Endothelial cell of umbilical vein (primary cell): ENCODE results near the gene TCP11L2.

Experiments used
- CTCF ChIP-seq, 2 donors: IDR thresholded peaks; 1 replicate in 1 of 2; 2 replicates in 1 of 2; pipeline ENCODE4 v1.5.1; 2011; ENCODE audit warnings: low read length in 2 of 2, mild to moderate bottlenecking in 2 of 2, moderate library complexity in 2 of 2, control low read depth in 1 of 2, inconsistent platforms in 1 of 2, low read depth in 1 of 2; ENCODE audit not compliant: insufficient read depth in 1 of 2; ENCODE audit errors: extremely low read depth in 1 of 2
- EZH2 ChIP-seq: IDR thresholded peaks from 2 replicates; pipeline ENCODE4 v1.6.1; 2012; ENCODE audit warnings: borderline replicate concordance, low read depth, mild to moderate bottlenecking, moderate library complexity, low read length, inconsistent platforms; ENCODE audit not compliant: severe bottlenecking
- GATA2 ChIP-seq: IDR thresholded peaks from 2 replicates; pipeline ENCODE4 v1.7.0; 2011; ENCODE audit warnings: low read depth, mild to moderate bottlenecking, moderate library complexity, mixed read lengths, low read length; ENCODE audit not compliant: insufficient read length, insufficient read depth
- POLR2A ChIP-seq: IDR thresholded peaks from 2 replicates; pipeline ENCODE4 v1.6.1; 2012; ENCODE audit warnings: low read depth, mild to moderate bottlenecking, control low read depth, low read length
- POLR2AphosphoS5 ChIP-seq: IDR thresholded peaks from 2 replicates; pipeline ENCODE4 v1.6.1; 2012; ENCODE audit warnings: low read depth, mild to moderate bottlenecking, control low read depth, low read length, moderate library complexity; ENCODE audit not compliant: insufficient read depth
- TF ChIP-seq, protein P1 (sequence below): IDR thresholded peaks from 2 replicates; pipeline ENCODE4 v1.6.1; 2011; ENCODE audit not compliant: insufficient read depth, insufficient read length

DNA sequence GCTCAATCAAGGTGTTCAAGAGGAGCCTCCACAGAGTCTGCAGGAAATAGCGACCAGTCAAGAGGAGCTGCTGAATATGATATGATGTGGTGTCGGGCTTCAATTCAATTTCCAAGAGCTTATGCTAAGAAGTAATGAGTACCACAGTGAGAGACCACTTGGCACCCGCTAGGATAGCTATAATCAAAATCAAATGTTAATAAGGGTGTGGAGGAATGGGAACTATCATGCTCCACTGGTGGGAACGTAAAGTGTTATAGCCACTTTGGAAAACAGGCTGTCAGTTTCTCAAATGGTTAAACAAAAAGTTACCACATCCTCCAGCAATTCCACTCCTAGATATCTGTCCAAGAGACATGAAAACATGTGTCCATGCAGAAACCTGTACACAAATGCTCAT lies 61.7 kb downstream of the TCP11L2 start:
- TF ChIP-seq POLR2A (no peak), EZH2 (no peak), CTCF (IDR thresholded peaks at IDR 0.05; ENCODE audit: extremely low read depth in 1 of 2, insufficient read depth in 1 of 2, low read depth in 1 of 2, low read length in 2 of 2) (no peak), POLR2AphosphoS5 (no peak), GATA2 (no peak)
- TF ChIP-seq, protein P1, sequence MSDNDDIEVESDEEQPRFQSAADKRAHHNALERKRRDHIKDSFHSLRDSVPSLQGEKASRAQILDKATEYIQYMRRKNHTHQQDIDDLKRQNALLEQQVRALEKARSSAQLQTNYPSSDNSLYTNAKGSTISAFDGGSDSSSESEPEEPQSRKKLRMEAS, result no peak
